HG03575 (cell line): ENCODE data around the gene TARDBP.
A peak's percentile ranks its signal among the peaks of the same experiment; 100 is the strongest.

Experiments
- ATAC-seq: cut with Tn5 transposase; IDR thresholded peaks from one replicate; pipeline ENCODE4 v1.9.1; 2021; ENCODE audit not compliant: unreplicated experiment, insufficient number of reproducible peaks, low FRiP score; ENCODE audit errors: extremely low read depth

The TARDBP gene

DNA sequence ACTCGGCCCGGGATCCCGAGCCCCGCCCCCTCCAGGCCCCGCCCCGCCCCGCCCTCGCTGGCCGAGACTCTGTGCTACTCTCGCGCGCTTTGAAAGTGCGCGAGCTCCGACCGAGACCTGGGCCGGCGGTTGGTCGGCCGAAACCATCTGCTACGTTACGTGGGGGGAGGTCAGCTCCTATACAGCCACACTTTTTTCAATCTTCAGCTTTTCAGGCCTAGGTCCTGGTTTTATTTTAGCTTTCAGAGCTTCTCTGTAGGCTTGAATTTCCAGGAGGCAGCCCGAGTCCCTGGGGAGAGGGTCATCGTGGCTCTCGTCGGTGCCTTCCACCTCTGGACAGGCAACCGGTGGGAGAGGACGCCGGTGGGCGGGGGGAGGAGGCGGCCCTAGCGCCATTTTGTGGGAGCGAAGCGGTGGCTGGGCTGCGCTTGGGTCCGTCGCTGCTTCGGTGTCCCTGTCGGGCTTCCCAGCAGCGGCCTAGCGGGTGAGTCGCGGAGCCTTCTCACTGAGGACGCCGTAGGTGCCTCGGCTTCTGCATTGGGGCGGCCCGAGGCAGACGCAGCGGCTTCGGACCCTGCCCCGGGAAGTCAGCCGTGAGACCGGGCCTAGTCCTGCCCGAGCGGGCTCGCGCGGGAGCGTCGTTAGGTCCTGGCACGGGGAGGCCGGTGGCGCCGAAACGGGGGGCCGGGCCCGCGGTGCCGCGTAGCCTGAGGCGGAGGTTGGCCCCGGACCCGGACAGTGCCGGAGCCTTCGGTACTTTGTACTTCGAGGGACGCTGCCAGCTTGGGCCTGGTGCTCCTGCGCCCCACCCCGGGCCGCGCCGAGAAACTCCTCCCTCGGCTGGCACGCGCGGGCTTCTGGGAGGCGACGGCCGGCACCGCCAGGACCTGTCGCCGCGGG is at the start of gene TARDBP:
TSS of gene TARDBP (plus strand) at position 395 of the 900 bp plus-strand sequence. CDS start 1,074 bp downstream, outside the sequence.
- ATAC-seq: peak; percentile 50

DNA sequence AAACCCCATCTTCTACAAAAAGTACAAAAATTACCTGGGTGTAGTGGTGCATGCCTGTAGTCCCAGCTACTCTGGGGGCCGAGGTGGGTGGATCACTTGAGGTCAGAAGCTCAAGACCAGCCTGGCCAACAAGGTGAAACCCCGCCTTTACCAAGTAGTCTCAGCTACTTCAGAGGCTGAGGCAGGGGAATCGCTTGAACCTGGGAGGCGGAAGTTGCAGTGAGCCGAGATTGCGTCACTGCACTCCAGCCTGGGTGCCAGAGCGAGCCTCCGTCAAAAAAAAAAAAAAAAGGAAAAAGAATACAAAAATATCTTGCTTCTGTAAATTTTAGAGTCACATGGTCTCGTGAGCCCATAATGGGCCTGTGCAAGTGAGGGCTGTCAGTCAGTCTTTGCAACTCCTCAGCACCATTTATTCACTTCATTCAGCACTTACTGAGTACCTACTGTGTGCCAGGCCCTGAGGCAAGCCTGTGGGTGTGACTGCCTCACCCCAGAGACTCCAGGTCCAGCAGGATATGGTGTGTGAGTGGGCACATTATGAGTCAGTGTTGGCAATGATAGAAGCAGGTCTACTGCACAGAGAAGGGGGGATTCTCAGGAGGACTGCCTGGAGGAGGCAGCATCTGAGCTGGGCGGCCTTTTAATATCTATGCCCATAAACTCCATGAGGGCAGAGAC is 46.8 kb upstream of the TARDBP start:
- no peak for ATAC-seq

DNA sequence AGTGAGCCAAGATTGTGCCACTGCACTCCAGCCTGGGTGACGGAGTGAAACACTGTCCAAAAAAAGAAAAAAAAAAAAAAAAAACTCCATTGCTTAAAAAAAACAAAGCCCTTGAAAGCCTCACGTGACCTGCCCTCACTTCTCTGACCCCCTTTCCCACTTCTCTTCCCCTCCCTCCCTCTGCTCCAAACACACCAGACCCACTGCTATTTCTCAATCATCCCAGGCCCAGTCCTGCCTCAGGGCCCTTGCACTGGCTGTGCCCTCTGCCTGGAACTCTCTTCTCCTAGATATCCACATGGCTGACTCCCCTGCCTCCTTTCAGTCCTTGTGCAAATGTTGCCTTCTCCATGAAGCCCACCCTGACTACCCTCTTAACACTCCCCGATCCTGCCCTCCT is 45.4 kb upstream of the TARDBP start:
- ATAC-seq: no peak

DNA sequence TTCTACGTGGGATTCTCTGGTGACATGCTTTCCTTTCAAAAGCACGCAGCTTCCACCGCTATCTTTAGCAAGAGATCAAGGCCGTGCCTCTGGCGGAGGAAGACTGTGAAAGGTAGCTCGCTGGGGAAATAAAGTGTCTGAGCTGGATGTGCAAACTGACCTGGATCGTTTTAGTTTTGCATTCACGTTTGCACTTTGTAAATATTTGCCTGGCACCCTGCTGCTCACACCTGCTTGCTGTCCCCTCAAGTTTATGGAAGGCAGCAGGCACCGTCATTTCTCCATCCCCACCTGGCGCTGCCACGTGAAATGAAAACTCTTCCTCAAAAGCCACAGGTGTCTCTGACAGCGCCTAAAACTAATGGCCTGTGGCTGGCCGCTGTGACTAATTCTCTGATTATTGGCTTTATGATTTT is 44.0 kb upstream of the TARDBP start:
- no peak for ATAC-seq

DNA sequence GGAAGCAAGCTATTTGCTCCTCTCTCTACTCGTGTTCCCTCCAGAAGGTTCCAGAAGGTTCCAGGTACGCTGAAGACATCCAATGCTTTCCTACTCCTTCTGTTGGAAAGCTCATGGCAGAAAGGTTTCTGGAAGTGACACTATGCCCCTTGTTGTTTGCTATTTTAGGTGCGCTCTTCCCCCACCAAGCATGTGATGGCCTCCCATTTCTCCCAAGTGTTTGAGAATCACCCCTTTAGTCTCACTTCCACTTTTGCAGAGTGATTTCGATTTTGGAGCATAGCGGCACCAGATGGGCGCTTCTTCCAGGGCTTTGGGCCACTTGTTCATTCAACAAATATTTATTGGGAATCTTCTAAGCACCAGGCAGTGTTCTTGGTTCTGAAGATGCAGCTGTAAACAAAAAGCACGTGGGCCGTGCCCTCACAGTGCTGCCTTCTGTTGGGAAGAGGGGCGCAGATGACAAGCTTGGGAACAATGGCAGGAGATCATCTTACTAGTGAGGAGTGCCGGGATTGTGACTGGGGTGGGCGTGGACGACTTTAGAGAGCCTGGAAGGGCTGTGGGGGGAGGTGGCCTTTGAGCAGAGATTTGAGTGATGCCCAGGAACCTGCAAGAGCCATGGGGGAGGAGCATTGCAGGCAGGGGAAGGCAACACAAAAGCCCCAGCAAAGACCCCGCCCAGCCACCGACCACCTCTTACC is 43.0 kb upstream of the TARDBP start:
- ATAC-seq: no peak

DNA sequence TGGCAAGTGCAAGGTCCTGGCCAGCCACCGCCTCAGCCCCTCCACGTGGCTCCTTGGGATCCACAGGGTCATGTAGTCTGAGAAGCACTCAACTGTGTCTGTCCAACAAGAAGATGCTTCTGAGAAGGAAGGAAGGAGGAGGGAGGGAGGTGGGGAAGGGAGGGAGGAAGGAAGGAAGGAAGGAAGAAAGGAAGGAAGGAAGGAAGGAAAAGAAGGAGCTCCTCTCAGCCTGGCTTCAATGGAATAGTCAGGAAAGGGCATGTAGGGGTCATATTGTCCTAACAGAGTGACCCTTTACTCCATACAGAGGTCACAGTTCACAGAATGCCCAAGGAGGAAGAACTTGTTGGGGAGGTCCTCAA is 42.5 kb upstream of the TARDBP start:
- ATAC-seq: no peak

DNA sequence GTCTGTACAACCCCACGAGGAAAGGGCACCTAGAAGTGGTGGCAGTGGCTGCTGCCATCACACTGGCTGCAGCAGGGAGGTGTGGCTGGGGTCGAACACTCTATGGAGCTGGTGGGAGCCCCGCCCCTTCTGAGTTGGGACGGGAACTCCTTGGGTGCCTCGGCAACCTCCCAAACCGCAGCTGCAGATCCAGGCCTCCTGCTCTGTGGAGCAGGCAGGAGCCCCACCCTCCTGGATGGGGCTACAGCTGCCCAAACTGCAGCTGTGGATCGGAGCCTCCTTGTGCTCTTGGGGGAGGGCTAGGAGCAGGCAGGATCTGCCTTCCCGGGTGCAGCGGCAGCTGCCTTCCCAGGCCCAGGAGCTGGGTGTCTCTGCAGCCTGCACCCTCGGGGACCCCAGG is 38.9 kb upstream of the TARDBP start:
- ATAC-seq: no peak

DNA sequence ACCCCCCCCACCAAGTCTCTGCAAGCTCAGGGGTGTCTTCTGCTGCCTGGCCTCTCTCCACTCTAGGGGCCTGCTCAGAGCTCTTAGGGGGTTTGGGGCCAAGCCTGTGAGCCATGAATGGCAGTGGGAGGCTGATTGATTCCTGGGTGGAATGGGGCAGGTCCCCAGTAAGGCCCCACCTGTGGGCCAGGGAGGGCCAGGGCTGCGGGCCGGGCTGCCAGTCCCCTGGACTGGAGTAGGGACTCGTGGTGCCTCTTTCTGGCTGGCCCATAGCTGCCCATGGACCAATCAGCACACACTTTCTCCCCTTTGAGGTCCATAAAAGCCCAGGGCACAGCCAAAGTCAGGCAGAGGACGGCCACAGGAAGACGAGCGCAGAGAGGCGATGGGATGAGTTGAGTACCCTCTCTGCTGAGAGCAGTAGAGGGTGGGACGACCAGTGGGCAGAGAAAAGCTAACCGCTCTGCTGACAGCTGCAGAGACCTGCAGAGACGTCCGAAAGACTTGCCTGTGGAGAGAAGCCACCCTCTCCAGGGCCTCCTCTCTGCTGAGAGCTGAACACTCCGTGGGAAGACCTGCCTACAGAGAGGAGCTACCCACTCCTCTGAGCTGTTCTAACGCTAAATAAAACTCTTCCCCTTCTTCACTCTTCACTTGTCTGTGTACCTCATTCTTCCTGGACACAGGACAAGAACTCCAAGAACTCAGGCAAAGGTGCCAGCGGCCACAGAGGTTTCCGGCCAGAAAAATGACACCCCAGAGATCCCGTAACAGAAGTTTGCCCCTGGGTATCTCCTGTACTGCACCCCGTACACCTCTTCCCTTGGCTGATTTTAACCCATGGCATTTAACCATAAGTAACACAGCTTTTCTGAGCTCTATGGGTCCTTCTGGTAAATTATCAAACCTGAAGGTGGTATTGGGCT is 38.2 kb upstream of the TARDBP start:
- ATAC-seq: no peak

DNA sequence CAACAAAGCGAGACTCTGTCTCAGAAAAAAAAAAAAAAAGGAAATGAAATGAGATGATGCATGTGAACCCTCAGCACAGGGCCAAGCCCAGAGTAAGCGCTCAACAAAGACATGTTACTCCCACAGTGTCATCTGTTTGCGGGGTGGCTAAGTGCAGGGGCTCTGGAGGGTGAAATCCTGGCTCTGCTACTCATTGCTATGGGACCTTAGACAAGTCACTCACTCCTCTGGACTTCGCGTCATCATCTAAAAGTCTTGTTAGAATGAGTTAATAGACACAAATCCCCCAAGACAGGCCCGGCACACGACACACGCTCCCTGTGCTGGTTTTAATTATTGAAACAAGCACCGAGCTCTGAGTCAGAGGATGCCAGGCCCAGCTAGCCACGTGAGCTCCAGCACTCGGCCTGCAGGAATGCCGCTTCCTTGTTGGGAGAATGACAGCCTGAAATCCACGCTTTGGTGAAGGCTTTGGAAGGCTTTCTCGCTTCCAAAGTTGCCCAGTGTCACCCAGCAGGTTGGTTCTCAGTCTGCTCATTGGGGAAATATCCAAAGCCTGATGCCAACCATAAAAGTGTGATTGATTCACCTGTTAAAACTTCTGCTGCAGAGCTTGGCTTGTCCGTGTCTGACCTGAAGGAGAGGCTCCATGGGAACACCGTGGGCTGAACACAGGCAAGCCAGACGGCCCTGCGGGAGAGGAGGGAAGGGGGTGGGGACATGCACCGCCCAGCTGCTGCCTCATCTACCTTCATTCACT is 36.7 kb upstream of the TARDBP start:
- ATAC-seq: no peak

DNA sequence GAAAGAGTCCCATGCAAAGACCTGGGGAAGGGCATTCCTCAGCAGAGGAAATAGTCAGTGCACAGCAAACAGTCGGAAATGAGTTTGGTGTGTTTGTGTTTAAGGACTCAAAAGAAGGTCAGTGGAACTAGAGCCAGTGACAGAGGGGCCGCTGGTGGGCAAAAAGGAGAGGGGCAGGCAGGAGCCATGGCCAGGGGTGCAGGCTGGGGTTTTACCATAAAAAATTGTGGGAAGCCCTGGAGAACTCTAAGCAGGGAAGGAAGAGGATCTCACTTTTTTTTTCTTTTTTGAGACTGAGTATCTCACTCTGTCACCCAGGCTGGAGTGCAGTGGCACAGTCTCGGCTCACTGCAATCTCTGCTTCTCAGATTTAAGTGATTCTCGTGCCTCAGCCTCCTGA is 33.7 kb upstream of the TARDBP start:
- ATAC-seq: no peak

DNA sequence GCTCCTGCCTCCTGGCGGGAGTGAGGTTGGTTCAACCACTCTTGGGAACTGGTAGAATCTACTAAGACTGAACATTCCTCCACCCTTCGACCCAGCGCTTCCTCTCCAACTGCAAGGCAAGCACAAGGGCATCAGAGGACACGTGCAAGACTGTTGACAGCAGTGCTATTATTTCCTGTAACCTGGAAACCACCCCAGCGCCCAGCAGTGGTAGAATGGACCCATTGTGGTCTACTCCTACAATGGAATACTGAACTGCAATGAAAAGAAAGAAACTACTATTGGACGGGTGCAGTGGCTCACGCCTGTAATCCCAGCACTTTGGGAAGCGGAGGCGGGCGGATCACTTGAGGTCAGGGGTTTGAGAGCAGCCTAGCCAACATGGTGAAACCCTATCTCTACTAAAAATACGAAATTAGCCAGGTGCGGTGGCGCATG is 33.0 kb upstream of the TARDBP start:
- ATAC-seq: no peak

DNA sequence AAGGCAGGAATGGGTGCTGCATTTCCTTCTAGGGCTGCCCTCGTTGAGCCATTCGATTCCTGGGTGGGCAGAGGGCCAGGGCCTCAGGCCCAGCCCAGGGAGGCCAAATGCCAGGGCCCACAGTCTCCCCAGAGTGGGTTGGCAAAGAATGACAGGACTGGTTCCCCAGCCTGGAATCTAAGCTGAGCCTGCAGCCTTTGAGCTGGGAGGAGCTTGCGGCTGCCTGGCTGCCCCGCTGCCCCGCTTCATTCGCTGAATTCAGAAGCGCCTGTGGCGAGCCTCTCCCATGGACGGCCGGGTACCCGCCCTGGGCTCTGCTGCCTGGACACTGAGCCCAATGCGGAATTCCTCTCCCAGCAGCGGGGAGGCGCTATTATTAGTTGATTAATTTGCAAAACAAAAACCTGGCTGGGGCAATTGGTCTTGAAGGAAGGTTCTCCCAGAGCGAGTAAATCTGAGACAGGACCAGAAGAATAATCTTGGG is 32.3 kb upstream of the TARDBP start:
- ATAC-seq: no peak

DNA sequence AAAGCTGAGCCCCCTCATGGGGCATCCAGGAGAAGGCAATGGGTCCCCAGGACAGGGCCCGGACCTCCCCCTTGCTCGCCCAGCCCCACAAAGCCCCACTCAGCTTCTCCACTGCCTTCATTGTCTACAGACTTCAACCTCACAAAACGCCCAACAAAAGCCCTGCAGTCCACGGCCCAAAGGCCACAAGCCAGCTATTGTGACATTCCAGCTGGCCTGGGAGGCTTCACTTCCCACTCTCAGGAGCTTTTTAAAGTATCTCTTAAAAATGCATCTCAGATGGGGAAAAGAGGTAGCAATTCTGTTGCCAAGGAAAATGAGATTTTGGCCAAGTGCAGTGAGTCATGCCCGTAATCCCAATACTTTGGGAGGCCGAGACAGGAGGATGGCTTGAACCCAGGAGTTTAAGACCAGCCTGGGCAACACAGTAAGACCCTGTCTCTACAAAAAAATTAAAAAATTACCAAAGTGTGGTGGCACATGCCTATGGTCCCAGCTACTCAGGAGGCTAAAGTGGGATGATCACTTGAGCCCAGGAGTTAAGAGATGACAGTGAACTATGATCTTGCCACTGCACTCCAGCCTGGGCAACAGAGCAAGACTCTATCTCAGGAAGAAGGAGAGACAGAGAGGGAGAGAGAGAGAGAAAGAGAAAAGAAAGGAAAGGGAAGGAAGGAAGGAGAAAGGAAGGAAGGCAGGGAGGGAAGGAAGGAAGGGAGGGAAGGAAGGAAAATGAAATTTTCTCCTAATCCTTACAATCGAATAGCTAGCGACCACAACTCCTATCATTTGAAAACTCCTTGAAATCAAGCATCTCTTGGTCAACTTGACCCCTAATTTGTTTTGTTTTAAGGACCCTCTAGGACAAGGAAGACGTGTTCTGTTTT is 31.4 kb upstream of the TARDBP start:
- ATAC-seq: no peak

DNA sequence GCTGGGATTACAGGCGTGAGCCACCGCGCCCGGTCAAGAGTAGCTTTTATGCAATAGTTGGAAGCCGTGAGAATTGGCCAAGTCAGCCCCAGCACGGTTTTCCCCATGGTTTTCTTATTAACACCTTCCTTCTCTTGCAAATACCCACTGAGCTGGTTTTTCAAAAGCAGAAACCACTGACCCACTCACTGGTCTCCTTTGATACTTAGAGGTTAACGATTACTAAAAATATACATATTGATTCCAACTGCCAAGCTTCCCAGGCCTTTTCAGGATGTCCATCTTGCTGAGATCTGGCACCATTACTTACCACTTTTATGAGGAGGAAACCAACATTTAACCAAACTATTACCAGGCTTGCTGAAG is 25.9 kb upstream of the TARDBP start:
- no peak for ATAC-seq

DNA sequence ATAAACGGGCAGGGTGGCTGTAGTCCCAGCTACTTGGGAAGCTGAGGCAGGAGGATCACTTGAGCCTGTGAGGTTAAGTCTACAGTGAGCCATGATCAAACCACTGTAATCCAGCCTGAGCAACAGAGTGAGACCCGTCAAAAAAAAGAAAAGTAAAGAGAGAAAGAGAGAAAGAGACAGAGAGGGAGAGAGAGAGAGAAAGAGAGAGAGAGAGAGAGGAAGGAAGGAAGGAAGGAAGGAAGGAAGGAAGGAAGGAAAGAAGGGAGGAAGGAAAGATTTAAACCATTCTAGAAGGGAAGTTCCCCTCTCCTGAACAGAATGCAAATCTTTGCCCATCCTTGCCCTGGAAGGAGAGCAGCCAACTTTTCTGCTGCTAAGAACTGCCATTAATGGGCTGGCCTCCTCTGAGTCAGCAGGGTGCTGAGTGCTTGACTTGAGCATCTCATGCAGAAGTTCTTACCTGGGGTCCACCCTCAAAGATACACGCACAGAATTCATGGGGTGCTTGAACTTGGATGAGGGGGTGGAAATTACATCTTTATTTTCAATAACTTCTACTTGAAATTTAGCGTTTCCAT is 24.5 kb upstream of the TARDBP start:
- no peak for ATAC-seq

DNA sequence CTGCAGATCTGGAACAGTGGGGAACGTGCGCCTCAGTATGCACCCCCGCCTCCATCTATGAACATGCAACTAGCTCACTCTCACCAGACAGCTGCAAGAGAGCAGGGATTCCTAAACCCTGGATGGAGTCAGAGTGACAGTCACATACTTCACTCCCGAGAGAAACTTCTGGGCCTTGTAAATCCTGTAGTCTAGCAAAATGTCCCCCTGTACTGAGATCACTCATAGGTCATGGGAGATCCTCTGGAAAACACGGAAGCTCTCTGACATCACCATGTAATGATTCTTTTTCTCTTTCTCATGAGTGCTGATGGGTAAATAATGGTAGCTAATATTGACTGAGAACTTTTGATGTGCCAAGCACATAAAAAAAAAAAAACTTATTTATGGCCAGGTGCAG is 23.4 kb upstream of the TARDBP start:
- no peak for ATAC-seq
